Measurements from ENCODE around the gene P3H2. TPM values are rescaled to one million over a fixed set of nuclear protein-coding genes. Genes with fewer than 3 reads are reported as not detected.

The P3H2 gene
- total RNA-seq, 1 experiment from 2014 or later = 20.9 TPM

DNA sequence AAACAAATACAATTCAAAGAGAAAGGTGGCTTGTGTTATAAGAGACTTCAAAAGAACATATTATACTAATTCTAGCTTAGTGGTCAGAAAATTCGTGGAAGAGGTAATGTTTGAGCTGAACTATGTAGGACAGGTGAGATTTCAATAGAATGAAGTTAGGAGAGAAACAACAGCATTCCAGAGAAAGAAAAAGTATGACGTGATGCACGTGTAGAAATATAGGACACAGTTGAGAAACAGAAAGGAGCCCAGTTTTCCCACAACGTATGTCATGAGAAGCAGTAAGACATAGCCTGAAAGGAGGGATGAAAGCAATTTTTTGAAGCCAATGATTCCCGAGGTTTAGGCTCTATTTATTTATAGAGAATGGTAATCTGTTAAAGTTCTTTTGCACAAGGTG lies 18.7 kb upstream of the P3H2 start:
- DNase-seq = no peak
- no peak overlapping the region for H3K4me3 ChIP-seq
- peak overlapping the region; percentile 56; the same call in 1 of the 2 replicates for H2AFZ ChIP-seq
- H3K4me2 ChIP-seq = no peak overlapping the region
- intact Hi-C loops (cut with micrococcal nuclease; ENCODE audit: unreplicated experiment) = no loop called here
- H3K27me3 ChIP-seq (ENCODE audit: insufficient read depth, low read depth) = no peaks in the 10 kb centered on the region
- no peaks in the 10 kb centered on the region for H3K9me2 ChIP-seq (ENCODE audit: insufficient read depth)
- no peaks in the 10 kb centered on the region for H3F3A ChIP-seq (ENCODE audit: insufficient read depth, low read depth)
- H3K79me2 ChIP-seq (ENCODE audit: low read depth) = no peaks in the 10 kb centered on the region
- no peak overlapping the region for H3K27ac ChIP-seq
- no TSS peak for BruUV-seq (replicated peaks)
- ChIA-PET CTCF (no interaction called here), POLR2A (ENCODE audit: unreplicated experiment) (no interaction called here)
- no peak for TF ChIP-seq EZH2 (IDR thresholded peaks at IDR 0.05; ENCODE audit: low read depth)
- TF ChIP-seq, protein P1, sequence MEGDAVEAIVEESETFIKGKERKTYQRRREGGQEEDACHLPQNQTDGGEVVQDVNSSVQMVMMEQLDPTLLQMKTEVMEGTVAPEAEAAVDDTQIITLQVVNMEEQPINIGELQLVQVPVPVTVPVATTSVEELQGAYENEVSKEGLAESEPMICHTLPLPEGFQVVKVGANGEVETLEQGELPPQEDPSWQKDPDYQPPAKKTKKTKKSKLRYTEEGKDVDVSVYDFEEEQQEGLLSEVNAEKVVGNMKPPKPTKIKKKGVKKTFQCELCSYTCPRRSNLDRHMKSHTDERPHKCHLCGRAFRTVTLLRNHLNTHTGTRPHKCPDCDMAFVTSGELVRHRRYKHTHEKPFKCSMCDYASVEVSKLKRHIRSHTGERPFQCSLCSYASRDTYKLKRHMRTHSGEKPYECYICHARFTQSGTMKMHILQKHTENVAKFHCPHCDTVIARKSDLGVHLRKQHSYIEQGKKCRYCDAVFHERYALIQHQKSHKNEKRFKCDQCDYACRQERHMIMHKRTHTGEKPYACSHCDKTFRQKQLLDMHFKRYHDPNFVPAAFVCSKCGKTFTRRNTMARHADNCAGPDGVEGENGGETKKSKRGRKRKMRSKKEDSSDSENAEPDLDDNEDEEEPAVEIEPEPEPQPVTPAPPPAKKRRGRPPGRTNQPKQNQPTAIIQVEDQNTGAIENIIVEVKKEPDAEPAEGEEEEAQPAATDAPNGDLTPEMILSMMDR (conservative IDR thresholded peaks at IDR 0.05) = no peak
- H4K20me1 ChIP-seq (ENCODE audit: insufficient read depth) = no peaks in the 10 kb centered on the region
- no peaks in the 10 kb centered on the region for H3K4me1 ChIP-seq (replicated peaks; ENCODE audit: insufficient read depth)
- no peaks in the 10 kb centered on the region for H3K36me3 ChIP-seq (ENCODE audit: low read depth)
- no peaks in the 10 kb centered on the region; the same call in 1 of the 2 replicates for H3K9me3 ChIP-seq (ENCODE audit: insufficient read depth, low read depth)

DNA sequence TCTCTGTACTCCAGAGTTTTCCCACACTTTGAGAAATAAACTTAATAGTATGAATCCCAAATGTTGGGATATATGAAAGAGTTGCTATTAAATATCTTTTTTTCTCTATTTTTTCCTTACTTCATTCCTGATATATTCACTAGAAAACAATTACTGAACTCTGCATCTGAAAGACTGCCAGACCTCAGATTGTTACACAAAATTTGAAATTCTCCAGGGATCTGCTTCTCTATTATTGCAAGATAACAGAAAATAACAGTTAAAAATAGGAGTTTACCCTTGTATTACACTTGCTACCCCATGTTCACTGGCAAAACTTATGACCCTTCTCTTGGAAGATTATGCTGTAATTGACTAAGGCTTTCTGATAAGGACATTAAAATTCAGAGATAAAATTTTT lies 11.7 kb upstream of the P3H2 start:
- Histone ChIP-seq H3K27ac (no peak overlapping the region), H3K4me2 (no peak overlapping the region), H3K9me2 (ENCODE audit: insufficient read depth) (no peaks in the 10 kb centered on the region), H3K4me3 (no peak overlapping the region), H2AFZ (no peak overlapping the region), H3K9me3 (ENCODE audit: insufficient read depth, low read depth) (no peaks in the 10 kb centered on the region; the same call in 1 of the 2 replicates), H3K79me2 (ENCODE audit: low read depth) (no peaks in the 10 kb centered on the region), H3F3A (ENCODE audit: insufficient read depth, low read depth) (no peaks in the 10 kb centered on the region), H3K4me1 (replicated peaks; ENCODE audit: insufficient read depth) (no peaks in the 10 kb centered on the region; the same call in 1 of the 2 replicates), H4K20me1 (ENCODE audit: insufficient read depth) (no peaks in the 10 kb centered on the region), H3K27me3 (ENCODE audit: insufficient read depth, low read depth) (no peaks in the 10 kb centered on the region), H3K36me3 (ENCODE audit: low read depth) (no peaks in the 10 kb centered on the region)
- POLR2A ChIA-PET (ENCODE audit: unreplicated experiment) = interaction anchor here (0.6 kb wide), 1 partner anchor 76 kb away, joined by 4 read pairs; no protein-coding TSS in a partner anchor
- intact Hi-C loops (cut with micrococcal nuclease; ENCODE audit: unreplicated experiment) = no loop called here
- DNase-seq = no peak
- BruUV-seq (replicated peaks) = no TSS peak
- TF ChIP-seq EZH2 (IDR thresholded peaks at IDR 0.05; ENCODE audit: low read depth) = no peak
- TF ChIP-seq, protein P1 (conservative IDR thresholded peaks at IDR 0.05) = no peak
- CTCF ChIA-PET = interaction anchor here (0.7 to 0.9 kb wide), 2 partner anchors 11 to 17 kb away, joined by 8 to 9 read pairs; partner anchors contain the start of gene P3H2

DNA sequence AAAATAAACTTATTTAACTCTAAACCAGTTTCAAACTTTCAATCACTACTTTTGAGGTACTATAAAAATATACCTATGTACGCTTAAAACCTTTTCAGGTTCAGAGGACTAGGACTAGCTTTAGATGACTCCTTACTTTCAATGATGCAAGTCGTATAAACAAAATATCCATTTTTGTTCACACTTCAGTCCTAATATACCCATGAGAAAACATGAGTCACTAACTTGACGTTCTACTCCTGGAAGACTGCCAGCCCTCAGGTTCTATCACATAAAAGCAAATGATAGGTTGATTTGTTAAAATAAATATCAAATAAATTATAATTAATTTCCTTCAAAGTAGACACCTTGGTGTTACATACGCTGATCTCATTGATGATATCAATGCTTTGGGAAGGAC lies 10.6 kb upstream of the P3H2 start:
- intact Hi-C loops (cut with micrococcal nuclease; ENCODE audit: unreplicated experiment) = no loop called here
- no peaks in the 10 kb centered on the region; the same call in 1 of the 2 replicates for H3K9me3 ChIP-seq (ENCODE audit: insufficient read depth, low read depth)
- H3K9me2 ChIP-seq (ENCODE audit: insufficient read depth) = no peaks in the 10 kb centered on the region
- no peak for TF ChIP-seq EZH2 (IDR thresholded peaks at IDR 0.05; ENCODE audit: low read depth)
- TF ChIP-seq, protein P1 (conservative IDR thresholded peaks at IDR 0.05) = no peak
- H3K4me2 ChIP-seq = no peak overlapping the region
- no peak overlapping the region for H3K27ac ChIP-seq
- no peaks in the 10 kb centered on the region for H3K79me2 ChIP-seq (ENCODE audit: low read depth)
- CTCF ChIA-PET = interaction anchor here (0.7 kb wide), 1 partner anchor 524 kb away, joined by 4 read pairs; no protein-coding TSS in a partner anchor
- POLR2A ChIA-PET (ENCODE audit: unreplicated experiment) = no interaction called here
- peak in 1 of 2 experiments; percentile 31 for DNase-seq
- no peak overlapping the region for H2AFZ ChIP-seq
- H3K4me3 ChIP-seq = no peak overlapping the region
- H3K4me1 ChIP-seq (replicated peaks; ENCODE audit: insufficient read depth) = no peaks in the 10 kb centered on the region; the same call in 1 of the 2 replicates
- no peaks in the 10 kb centered on the region for H3K36me3 ChIP-seq (ENCODE audit: low read depth)
- no TSS peak for BruUV-seq (replicated peaks)
- no peaks in the 10 kb centered on the region for H3K27me3 ChIP-seq (ENCODE audit: insufficient read depth, low read depth)
- no peaks in the 10 kb centered on the region for H3F3A ChIP-seq (ENCODE audit: insufficient read depth, low read depth)
- H4K20me1 ChIP-seq (ENCODE audit: insufficient read depth) = no peaks in the 10 kb centered on the region
